SHP77 (cell line): Measurements from ENCODE around the gene AGTRAP.

Source experiments
- DNase-seq, 2 experiments: peaks; one replicate each; lab custom pipeline; 2025; lab: John Stamatoyannopoulos, UW

AGTRAP gene, protein sequence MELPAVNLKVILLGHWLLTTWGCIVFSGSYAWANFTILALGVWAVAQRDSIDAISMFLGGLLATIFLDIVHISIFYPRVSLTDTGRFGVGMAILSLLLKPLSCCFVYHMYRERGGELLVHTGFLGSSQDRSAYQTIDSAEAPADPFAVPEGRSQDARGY

DNA sequence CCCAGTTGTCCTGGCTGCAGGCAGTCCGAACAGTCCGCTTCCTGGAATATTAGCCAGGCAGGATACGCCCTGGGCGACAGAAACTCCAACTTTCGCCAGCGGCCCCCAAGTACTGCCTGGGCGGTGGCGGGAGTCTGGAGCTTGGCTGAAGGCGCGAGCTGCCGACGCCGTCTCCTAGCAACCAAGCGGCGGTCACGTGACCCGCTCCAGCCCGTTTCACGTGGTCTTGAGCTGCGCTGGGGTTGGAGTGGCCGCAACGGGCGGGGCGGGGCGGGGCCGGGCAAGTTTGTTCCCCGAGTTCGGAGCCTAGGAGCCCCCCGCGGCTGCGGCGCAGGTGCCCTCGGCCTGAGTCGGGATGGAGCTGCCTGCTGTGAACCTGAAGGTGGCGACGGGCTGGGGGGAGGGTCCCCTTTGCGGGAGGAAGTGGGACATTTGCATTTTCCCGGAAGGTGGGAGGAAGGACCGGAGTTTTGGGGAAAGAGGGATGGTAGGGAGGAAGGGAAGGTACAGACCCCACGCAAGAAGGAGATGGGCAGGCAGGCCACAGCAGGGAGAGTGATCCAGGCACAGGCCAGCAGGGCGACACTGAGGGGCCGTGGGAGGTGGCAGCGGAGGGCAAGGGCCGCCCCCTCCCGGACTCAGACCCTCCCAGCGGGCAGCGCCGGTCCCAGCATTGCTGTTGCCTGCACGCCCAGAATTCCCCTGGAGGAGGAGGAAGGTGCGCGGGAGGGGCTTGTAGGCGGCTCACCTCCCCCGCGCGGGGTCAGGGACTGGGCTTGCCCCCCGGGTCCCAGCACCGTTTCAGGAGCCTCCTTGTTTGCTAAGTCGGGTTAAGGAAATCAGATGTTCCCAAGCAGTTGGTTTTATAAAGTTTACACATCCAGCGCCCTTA lies at the start of gene AGTRAP:
Gene AGTRAP, plus strand, starts transcription at position 283 of the 892 bp plus-strand sequence. Its CDS starts 73 bp downstream, at position 356.
- peak; percentile 80 to 85 for DNase-seq

DNA sequence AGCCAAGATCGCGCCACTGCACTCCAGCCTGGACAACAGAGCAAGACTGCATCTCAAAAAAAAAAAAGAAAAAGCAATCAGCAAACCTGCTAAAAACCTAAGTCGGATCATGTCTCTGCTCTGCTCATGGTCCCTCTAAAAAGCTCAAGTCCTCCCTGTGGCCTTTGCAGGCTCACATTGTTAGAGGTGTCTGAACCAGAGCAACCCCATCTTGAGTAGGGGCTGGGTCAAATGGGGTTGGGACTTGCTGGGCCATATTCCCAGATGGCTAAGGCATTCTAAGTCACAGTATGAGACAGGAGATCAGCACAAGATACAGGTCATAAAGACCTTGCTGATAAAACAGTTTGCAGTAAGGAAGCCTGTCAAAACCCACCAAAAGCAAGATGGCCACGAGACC lies 47.4 kb upstream of the AGTRAP start:
- DNase-seq: no peak

DNA sequence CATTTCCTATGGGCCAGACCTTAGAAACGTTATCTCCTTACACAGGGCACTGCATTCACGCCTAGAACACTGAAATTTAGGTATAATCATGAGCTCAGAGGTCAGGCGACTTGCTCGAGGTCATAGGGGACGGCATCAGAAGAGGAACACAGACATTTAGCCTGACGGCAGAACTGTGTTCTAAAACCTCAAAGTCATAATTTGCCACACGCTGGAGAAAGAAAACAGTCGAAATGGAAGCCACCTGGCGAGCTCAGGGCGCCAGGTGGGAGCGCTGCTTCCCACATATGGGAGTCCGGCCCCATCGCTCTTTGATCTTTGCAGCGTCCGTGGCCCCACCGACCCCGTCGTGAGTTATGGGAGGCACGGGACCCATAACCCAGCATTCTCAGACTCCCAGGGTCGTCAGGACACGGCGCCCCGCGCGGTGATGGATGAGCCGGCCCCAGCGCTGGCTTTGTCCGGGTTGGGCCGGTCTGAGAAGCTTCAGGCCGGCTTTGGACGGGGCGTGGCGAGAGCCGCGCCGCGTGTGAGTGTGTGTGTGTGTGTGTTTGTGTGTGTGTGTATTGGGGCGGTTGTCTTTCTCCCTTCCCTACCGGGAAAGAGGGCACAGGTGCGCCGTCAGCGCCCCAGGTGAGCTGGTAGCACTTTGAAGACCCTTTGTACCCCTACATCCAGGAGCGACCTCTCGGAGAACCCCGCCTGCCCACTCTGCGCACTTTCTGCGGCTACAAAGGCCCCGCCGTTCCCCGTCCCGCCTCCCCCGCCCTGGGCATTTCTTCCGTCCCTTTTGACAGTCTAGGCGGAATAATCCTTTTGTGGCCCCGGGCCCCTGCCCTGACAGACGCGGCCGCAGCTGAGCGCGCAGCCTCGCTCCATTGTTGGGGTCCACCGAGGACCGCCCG lies 45.3 kb upstream of the AGTRAP start:
- no peak for DNase-seq

DNA sequence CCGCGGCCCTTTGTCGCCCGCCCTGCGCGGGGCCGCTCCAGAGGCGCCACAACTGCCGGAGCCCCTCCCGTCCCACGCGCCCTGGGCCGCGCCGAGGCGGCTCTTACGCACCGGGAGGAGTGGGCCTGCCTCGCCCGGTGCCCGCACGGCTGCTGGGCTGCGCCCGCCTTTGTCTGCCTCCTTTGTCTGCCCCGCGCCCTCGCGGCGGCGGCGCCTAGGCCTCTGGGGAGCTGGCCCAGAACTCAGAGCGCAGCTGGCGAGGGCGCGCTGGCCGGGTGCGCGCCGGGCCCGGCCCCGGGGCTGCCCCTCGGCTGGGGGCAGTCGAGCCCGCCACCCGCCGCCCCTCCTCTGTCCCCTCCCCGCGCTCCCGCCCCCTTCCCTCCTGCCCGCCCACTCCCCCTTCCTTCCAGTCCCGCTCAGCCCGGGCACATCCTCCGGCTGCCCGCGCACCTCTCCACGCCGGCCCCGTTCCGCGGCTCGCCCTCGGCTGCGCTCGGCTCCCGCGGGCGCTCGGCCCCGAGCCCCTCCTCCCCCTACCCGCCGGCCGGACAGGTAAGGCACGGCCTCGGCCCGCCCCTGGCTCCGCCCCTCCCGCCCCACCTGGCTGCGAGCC lies 44.5 kb upstream of the AGTRAP start, which contains the start of gene DRAXIN:
Gene DRAXIN, plus strand, starts transcription at position 409 of the 613 bp plus-strand sequence. CDS start 14,549 bp downstream, outside the sequence.
- DNase-seq: no peak

DNA sequence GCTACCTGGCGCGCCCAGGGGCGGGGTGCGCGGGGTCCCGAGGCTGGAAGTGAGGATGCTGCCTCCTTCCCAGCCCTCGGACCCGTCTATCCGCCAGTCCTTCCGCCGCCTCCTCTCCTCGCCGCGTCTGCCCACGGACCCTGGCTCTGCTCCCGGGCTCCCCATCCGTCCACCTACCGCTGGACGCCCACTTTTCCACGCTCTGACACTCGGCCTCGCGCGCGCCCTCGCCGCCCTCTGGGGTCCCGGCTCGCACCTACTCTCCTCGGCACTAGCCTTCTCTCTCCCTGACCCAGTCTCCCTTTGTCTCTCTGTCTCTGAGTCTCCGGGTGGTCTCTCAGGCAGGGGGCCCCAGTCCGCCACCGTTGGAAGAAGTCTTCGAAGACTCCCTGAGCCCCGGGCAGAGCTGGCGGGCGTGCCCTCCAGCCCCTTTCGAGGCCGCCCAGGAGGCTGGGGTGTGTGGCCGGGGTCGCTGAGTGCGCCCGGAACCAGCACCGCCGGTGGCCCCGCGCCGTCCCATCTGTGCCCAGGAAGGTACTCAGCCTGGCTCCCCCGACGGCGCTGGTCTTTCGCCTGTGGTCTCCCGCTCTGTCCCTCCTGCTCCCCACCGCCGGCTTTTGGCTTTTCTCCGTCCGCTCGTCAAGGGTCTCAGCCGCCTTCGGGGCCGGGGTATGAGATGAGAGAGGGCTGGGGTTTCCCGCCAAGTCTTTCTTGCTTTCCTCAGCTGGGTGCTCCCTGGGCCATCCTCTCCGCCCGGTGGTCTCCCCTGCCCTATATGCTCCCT lies 43.8 kb upstream of the AGTRAP start:
- no peak for DNase-seq

DNA sequence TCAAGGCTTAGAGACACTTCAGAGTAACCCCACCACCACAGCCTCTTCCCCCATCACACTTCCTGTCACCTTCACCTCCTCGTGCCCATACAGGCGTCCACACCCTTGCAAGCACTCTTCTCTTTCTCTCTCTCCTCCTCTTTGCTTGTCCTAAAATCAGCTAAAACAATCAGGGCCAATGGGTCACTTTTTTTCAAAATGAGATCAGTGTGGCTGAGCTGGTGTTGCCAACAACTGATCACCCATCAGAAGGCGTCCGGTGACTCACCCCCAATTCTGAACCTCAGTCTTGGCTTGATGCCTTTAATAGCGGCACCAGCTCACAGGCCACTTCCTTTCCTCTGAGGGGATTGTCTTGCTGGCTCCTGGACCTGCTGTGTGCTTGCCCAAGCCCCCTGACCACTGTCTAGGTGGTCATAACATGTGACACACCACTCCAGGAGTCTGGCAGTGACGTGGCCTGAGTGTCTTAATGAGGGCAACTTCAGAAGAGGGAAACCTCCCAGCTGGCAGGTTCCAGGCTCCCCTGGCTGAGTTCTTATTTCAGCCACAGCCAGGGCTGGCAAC lies 42.8 kb upstream of the AGTRAP start:
- no peak for DNase-seq

DNA sequence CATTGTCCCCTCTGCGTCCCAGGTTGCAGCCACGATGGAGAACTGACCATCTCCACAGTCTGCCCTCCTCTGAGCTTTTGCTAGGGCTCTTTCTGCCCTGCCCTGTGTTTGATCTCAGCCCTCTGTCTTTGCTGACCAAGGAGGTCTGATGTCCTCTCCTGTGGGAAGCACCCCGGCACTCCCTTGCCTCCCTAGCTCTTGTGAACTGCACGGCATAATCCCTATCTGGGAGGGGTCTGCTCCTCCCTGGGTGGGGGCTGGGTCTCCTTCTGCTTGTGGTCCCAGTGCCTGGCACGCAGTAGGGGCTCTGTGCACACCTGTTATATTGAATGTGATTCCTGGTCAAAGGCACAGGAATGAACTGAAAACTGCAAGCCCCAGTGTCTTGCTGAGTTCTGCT lies 42.0 kb upstream of the AGTRAP start:
- DNase-seq: no peak

DNA sequence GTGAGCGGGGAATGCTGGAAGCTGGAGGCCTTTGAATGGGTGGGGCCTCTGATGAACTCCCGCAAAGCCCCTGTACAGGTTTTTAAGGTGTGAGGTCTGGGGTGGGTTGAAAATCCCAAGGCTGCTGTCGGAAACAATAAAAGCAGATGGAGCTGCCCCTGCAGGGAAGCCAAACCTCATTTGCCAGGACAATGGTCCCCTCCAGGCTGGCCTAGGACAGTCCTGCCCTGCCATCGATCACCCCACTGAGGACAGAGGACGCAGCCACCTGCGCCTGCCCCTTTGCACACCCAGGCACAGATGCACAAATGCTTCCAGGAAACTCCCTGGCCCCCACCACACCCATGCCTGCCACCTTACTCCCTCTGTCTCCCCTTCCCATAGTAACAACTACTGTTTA lies 40.1 kb upstream of the AGTRAP start:
- DNase-seq: no peak

DNA sequence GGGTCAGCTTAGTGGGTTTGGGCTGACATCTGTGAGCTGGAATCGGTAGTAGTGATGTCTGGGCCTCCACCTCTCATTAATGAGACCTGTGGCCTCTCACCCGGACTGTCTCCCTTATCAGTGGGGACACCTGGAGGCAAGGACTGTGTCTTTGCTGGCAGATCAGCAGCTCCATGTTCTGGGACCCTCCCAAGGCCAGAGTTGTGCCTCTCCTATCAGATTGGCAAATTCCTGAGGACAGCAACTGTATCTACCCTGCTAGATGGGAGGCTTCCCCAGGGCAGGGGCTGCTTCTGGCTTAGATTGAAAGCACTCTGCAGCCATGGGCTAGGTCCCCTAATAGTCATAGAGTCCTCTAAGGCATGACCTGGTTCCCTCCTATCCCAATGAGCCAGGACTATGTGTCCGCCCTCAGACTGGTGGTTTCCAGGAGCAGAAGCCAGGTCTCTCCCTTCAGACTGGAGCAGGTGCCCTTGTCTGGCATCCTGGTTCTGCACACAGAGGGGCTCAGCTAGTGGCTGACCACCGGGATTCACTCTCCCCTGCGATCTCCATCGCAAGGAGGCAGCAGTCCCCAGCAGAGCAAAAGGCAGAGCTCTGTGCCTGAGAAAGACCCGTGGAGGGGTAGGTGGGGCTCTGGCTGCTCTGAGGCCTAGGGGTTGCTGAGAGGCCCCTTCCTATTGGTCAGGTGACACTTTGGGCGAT lies 38.6 kb upstream of the AGTRAP start:
- no peak for DNase-seq

DNA sequence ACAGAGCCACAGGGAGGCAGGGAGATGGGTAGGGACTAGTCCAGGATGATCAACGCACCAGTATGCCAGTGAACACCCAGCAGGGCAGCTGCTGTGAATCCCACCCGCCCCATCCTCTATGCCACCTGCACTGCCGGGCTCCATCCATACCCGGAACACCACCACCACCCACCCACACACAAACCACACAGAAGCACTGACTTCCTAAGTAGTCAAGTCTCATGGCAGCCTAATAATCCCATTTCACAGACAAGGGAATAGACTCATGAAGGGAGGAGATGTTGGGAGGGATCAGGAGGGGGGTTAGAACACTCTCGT lies 38.1 kb upstream of the AGTRAP start:
- no peak for DNase-seq

DNA sequence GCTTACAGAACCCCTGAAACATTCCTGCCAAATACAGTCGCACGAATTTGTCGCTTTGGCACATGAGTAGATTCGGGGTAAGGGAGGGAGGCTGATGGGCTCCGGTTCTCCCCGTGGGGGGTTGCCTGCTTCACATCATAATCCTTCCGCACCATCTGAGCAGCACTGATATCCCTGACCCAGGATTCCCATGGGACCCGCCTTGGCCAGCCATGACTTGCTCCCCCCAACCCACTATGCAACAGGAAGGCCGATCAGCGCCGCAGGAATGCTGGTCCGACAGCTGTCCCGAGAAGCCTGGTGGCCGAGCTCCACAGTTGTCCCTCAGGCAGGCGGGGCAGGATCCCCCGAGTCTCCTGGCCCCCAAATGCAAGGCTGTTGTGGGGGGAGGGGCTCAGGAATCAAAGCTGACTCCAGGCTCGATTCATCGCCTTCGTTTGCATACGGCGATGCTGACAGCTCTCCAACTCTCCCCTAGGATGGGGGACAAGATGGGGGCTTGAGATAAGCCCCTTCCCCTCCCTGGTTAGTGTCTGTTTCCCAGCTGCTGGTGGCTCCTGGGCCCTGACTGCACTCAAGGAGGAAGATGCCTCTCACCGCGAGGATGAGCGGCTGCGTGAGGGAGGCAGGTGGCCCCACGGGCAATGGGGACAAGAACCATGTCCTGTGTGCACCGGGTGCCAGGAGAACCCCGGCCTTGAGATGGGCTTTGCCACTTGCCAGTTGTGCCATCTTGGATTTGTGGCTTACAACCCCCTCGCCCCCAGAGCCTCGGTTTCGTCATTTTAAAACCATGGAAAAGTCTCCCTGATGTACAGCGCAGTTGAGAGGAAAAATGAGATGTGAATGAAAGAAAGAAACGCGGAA lies 35.1 kb upstream of the AGTRAP start:
- no peak for DNase-seq

DNA sequence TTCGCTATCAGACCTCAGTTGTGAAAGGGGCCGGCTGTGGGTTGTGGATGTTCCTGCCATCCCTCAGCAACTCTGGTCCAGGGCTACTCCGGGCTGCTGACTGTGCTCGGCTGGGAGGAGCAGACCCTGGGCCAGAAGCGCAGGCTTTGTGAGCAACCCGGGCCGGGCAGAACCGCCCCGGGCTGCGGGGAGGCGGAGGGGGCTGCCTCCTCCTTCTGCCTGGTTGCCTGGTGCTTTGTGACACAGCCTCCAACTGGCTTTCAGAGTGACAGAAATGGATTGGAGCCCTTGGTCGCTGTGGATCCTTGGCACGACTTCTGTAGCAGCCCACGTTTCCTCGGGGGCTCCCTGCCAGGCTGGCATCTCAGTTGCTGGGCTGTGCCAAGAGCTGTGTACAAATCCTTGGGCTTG lies 34.4 kb upstream of the AGTRAP start:
- DNase-seq: no peak

DNA sequence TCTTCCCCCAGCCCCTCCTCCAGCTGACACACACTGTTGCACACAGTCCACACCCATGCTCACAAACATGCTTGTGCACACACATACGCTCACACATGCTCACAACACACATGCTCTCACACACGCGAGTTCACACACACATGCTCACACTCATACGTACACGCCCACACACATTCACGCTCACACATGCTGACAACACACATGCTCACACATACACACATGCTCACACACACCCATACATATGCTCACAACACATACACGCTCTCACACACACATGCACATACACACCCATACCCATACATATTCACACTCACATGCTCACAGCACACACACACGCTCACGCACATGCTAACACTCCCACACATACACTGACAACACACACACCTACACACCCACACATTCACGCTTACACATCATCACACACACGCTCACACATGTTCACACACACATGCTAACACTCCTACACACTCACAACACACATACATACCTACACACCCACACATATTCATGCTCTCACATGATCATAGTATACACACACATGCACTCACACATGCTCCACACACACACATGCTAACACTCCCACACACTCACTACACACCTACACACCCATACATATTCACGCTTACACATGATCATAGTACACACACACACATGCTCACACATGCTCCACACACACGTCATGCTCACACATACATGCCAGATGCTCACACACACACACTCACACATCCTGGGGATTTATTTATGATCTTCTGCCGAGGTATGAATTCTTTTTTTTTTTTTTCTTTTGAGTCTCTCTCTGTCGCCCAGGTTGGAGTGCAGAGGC lies 33.7 kb upstream of the AGTRAP start:
- no peak for DNase-seq

DNA sequence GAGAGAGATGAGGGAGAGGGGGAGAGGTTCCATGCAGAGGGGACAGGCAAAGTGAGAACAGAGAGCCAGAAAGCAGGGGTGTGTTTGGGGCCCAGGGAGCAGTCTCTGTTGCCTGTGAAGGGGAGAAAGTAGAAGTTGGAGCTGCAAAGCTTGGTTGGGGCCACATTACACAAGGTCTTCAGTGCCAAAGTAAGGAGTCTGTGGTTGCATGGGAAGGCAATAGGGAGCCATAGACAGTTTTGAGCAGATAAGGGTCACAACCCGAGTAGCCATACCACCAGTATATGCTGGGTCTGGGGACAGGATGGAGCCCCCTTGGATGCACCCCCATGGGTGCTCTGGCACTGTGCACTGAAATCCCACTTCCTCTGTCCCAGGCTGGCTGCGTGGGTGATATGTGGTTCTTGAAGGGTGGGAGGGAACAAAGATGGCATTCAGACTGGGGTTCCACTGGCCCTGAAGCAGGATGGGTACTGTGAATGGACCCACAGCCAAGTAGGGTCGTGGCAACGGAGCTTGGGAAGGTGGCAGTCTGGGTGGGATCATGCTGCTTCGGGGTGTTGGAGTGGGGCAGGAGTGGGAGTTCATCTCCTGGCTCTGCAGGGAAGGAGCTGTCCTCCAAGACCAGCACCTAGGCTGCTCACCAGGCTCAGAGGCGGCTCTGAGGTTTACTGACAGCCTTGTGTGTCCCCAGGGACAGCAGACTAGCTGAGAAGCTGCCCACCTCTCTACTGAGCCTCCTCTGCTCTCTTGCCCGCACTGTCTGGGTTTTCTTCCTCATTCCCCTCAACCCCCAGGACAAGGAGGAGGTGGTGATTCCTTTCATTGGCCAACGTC lies 32.4 kb upstream of the AGTRAP start:
- no peak for DNase-seq

DNA sequence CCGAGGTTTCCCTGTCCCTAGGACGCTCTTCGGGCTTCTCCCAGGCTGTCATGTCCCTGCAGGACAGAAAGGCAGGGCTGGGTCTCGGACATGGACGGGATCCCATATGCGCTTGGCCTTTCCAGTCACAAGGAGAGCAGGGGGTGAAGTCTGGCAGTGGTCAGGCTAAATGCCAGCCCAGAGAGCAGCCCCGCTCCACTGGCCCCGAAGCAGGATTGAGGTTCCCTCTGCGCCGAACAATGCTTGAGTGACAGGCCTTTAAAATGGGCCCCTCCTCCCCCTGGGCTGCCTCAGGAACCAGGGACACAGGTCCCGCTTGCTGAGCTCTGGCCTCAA lies 31.8 kb upstream of the AGTRAP start:
- no peak for DNase-seq

DNA sequence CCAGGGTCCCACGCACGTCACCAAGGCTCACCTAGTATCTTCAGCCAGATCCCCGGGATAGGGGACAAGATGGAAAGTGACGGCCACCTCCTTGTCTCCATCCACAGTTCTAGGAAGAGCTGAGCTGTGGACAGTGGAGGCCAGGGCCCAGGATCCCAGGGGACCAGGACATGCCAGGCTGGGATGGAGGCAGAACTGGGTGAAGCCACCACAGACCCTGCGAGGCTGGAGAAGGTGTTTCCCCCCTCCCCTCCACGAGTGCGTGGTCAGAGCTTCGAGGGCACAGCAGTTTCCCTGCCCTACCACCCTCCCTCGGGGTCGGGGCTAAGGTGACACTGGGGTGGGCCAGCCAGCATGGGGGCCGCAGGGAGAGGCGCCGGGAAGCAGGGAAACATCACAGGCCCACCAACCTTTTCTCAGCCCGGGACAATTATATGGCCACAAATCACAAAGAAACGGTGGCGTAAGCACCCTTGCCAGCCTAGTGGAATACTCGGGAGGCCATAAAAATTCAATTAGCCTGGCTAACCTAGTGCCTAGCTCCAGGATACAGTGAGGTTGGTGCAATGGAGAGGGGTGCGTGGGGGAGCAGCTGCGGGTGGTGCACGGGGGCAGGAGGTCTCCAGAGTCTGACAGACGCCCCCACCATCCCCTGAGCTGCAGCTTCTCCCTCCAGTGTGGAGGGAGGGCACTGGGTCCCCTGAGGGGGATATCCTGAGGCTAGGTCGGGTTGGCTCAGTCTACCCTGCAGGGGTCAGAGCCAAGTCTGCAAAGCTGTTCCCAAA lies 31.1 kb upstream of the AGTRAP start:
- no peak for DNase-seq

DNA sequence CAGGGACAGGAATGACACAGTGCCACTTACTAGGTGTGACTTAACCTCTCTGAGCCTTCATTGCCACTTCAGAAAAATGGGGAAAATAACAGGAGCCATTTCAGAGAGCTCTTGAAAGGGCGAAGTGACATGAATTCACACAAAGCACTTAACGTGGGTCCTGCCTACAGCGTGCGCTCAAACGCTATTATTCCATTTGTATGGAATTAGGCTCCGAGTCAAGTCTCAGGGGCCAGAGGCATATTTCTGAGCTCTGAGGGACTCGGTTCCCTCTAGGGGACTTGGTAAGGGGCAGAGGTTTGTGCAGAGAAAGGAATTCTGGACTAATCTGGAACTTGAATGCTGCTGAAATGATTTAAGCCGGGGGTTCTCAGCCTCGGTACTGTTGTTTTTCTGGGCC lies 30.3 kb upstream of the AGTRAP start:
- no peak for DNase-seq
